IPS-18c (cell line): ENCODE results near the gene TMEM135.

Experiments
- H3K4me3 ChIP-seq: 2 replicates; pipeline ENCODE4 v1.7.0; 2013; ENCODE audit warnings: low read depth, mild to moderate bottlenecking, low read length, moderate library complexity; ENCODE audit not compliant: insufficient read depth
- H3K9me3 ChIP-seq: one replicate; pipeline ENCODE4 v1.6.1; 2013; ENCODE audit warnings: mild to moderate bottlenecking, low read length, moderate library complexity; ENCODE audit not compliant: control insufficient read depth, insufficient read depth

Gene TMEM135

GRCh38 chr11:87324817-87325489 lies 287.2 kb downstream of the TMEM135 start:
- H3K4me3 ChIP-seq, result no peak overlapping the region
- no peaks in the 10 kb centered on the region for H3K9me3 ChIP-seq

- no peaks in the 10 kb centered on the region for H3K9me3 ChIP-seq
- H3K4me3 ChIP-seq, result no peak overlapping the region
Observed at GRCh38 chr11:87325490-87325872, 287.7 kb downstream of the TMEM135 start.

- H3K9me3 ChIP-seq, result no peaks in the 10 kb centered on the region
- H3K4me3 ChIP-seq, result no peak overlapping the region
Observed at GRCh38 chr11:87326594-87326993, 288.9 kb downstream of the TMEM135 start.

GRCh38 chr11:87329172-87329571 lies 291.4 kb downstream of the TMEM135 start:
- Histone ChIP-seq H3K4me3 (no peak overlapping the region), H3K9me3 (no peaks in the 10 kb centered on the region)

GRCh38 chr11:87330187-87330601 lies 292.5 kb downstream of the TMEM135 start:
- Histone ChIP-seq H3K9me3 (no peaks in the 10 kb centered on the region), H3K4me3 (no peak overlapping the region)

- no peak overlapping the region for H3K4me3 ChIP-seq
Observed at GRCh38 chr11:87331273-87331672, 293.5 kb downstream of the TMEM135 start.

GRCh38 chr11:87338046-87338639 lies 300.4 kb downstream of the TMEM135 start:
- H3K9me3 ChIP-seq, result no peaks in the 10 kb centered on the region
- H3K4me3 ChIP-seq, result no peak overlapping the region

More at GRCh38 chr11:87331273-87331672, 293.5 kb downstream of the TMEM135 start:
- no peaks in the 10 kb centered on the region for H3K9me3 ChIP-seq

GRCh38 chr11:87339416-87339815 lies 301.7 kb downstream of the TMEM135 start:
- Histone ChIP-seq H3K9me3 (no peaks in the 10 kb centered on the region), H3K4me3 (no peak overlapping the region)

GRCh38 chr11:87347441-87347840 lies 309.7 kb downstream of the TMEM135 start:
- no peak overlapping the region for H3K4me3 ChIP-seq
- no peaks in the 10 kb centered on the region for H3K9me3 ChIP-seq

GRCh38 chr11:87347854-87348253 lies 310.1 kb downstream of the TMEM135 start:
- Histone ChIP-seq H3K4me3 (no peak overlapping the region), H3K9me3 (no peaks in the 10 kb centered on the region)

- no peak overlapping the region for H3K4me3 ChIP-seq
- no peaks in the 10 kb centered on the region for H3K9me3 ChIP-seq
Observed at GRCh38 chr11:87351676-87352075, 313.9 kb downstream of the TMEM135 start.

GRCh38 chr11:87352759-87353707 lies 315.3 kb downstream of the TMEM135 start:
- H3K9me3 ChIP-seq, result no peaks in the 10 kb centered on the region
- no peak overlapping the region for H3K4me3 ChIP-seq

GRCh38 chr11:87353771-87354345 lies 316.1 kb downstream of the TMEM135 start:
- Histone ChIP-seq H3K9me3 (no peaks in the 10 kb centered on the region), H3K4me3 (no peak overlapping the region)

GRCh38 chr11:87355596-87355995 lies 317.9 kb downstream of the TMEM135 start:
- no peaks in the 10 kb centered on the region for H3K9me3 ChIP-seq
- H3K4me3 ChIP-seq, result no peak overlapping the region

GRCh38 chr11:87356428-87356827 lies 318.7 kb downstream of the TMEM135 start:
- Histone ChIP-seq H3K4me3 (no peak overlapping the region), H3K9me3 (no peaks in the 10 kb centered on the region)

- Histone ChIP-seq H3K4me3 (no peak overlapping the region), H3K9me3 (no peaks in the 10 kb centered on the region)
Observed at GRCh38 chr11:87358461-87358860, 320.7 kb downstream of the TMEM135 start.

- H3K9me3 ChIP-seq, result no peaks in the 10 kb centered on the region
- H3K4me3 ChIP-seq, result no peak overlapping the region
Observed at GRCh38 chr11:87359401-87359800, 321.7 kb downstream of the TMEM135 start.
